ENCODE data around the gene KRT13. TPM values are rescaled to one million over a fixed set of nuclear protein-coding genes. Genes with fewer than 3 reads are reported as not detected.
A peak's percentile ranks its signal among the peaks of the same experiment; 100 is the strongest.

KRT13 gene
- total and polyA plus RNA-seq, 2 of the 4 experiments (the other 2 are of a cell fraction): 0.18 to 0.56 TPM

GRCh38 chr17:41511116-41511515, 5.7 kb upstream of the KRT13 start:
- Histone ChIP-seq H4K20me1 (ENCODE audit: insufficient read depth, low read length) (no peaks in the 10 kb centered on the region), H3K27me3 (ENCODE audit: control insufficient read depth, insufficient read depth, low read length) (peaks cover 1% of the 10 kb centered on the region; the same call in 1 of the 2 replicates), H2AFZ (replicated peaks; ENCODE audit: low read length, poor library complexity) (no peak overlapping the region), H3K4me2 (ENCODE audit: low read depth, low read length) (no peak overlapping the region), H3K9ac (ENCODE audit: low read depth, low read length) (no peak overlapping the region), H3K9me1 (ENCODE audit: insufficient read depth, low read length) (0 out of 2 replicates have a peak, but pooled peaks cover 3% of the 10 kb centered on the region), H2AK9ac (replicated peaks; ENCODE audit: low read depth, low read length, poor library complexity) (no peak overlapping the region), H3K36me3 (ENCODE audit: control insufficient read depth, insufficient read depth, low read length) (no peaks in the 10 kb centered on the region), H3K4me1 (ENCODE audit: control insufficient read depth, insufficient read depth, low read length) (no peaks in the 10 kb centered on the region), H4K8ac (ENCODE audit: low read depth in 2 of 2, low read length in 2 of 2) (no peak overlapping the region), H2BK5ac (ENCODE audit: low read depth, low read length, poor library complexity, severe bottlenecking) (no peak overlapping the region), H2BK15ac (ENCODE audit: low read depth, low read length) (no peak overlapping the region), H2AK5ac (ENCODE audit: low read depth, low read length) (0 out of 2 replicates have a peak overlapping the region, but pooled peaks have one; percentile 29), H3K4ac (ENCODE audit: low read depth, low read length) (no peak overlapping the region), H3K56ac (ENCODE audit: extremely low read depth, insufficient read depth, low read length) (no peak overlapping the region), H3K9me3 (ENCODE audit: control insufficient read depth, insufficient read depth, low read length) (no peaks in the 10 kb centered on the region), H4K5ac (ENCODE audit: low read depth, low read length) (no peak overlapping the region), H3K23ac (ENCODE audit: low read depth, low read length) (no peak overlapping the region), H3K27ac (ENCODE audit: insufficient read depth, low read length) (no peak overlapping the region), H4K91ac (ENCODE audit: insufficient read depth, low read depth, low read length) (no peak overlapping the region), H2BK20ac (ENCODE audit: low read depth, low read length) (no peak overlapping the region), H3K14ac (replicated peaks; ENCODE audit: low read depth, low read length) (no peak overlapping the region), H3K79me1 (ENCODE audit: low read depth in 1 of 2, low read length in 2 of 2) (no peaks in the 10 kb centered on the region), H3K18ac (ENCODE audit: low read depth, low read length) (no peak overlapping the region), H3K4me3 (ENCODE audit: insufficient read depth, low read depth, low read length) (no peak overlapping the region), H2BK120ac (ENCODE audit: low read depth, low read length) (no peak overlapping the region)
- in situ Hi-C loops (cut with MboI; ENCODE audit: low sequenced_read_pairs): no loop called here
- ATAC-seq (ENCODE audit: low read depth) (no peak), DNase-seq (no peak)
- BruUV-seq (replicated peaks): no TSS peak
- intact Hi-C loops (cut with micrococcal nuclease): no loop called here
- ChIA-PET POLR2A (ENCODE audit: unreplicated experiment) (no interaction called here), CTCF (no interaction called here)
- TF ChIP-seq RAD21 (IDR thresholded peaks at IDR 0.05; ENCODE audit: low read length) (no peak), MAZ (IDR thresholded peaks at IDR 0.05; ENCODE audit: borderline replicate concordance, low read depth, low read length) (no peak), POLR2A (IDR thresholded peaks at IDR 0.05; ENCODE audit: low read depth, low read length) (no peak), CHD1 (IDR thresholded peaks at IDR 0.05; ENCODE audit: low read depth, low read length) (no peak), RCOR1 (IDR thresholded peaks at IDR 0.05; ENCODE audit: insufficient replicate concordance, low read length) (no peak), CTCF (conservative IDR thresholded peaks at IDR 0.05; ENCODE audit: low read depth, low read length) (no peak), BHLHE40 (IDR thresholded peaks at IDR 0.05; ENCODE audit: low read depth, low read length) (no peak), CEBPB (IDR thresholded peaks at IDR 0.05; ENCODE audit: low read depth, low read length) (no peak), MAFK (IDR thresholded peaks at IDR 0.05; ENCODE audit: low read depth, low read length) (no peak), NFE2L2 (IDR thresholded peaks at IDR 0.05; ENCODE audit: low read depth, low read length) (no peak), FOS (IDR thresholded peaks at IDR 0.05; ENCODE audit: low read depth, low read length) (no peak), MXI1 (IDR thresholded peaks at IDR 0.05; ENCODE audit: borderline replicate concordance, low read depth, low read length) (no peak)
- dilution Hi-C loops (cut with HindIII; ENCODE audit: low sequenced_read_pairs, unreplicated experiment): no loop called here
- no CpG with 5 or more reads among the region's 4 CpGs for WGBS, 2 experiments (ENCODE audit: extremely low coverage in 2 of 2, insufficient read length in 1 of 2)

Measured in IMR-90 (cell line).